Measurements from ENCODE around the gene CSF1R. TPM values are rescaled to one million over a fixed set of nuclear protein-coding genes. Genes with fewer than 3 reads are reported as not detected.

Gene CSF1R
- total RNA-seq, 2 donors from 2014 or later = not detected

DNA sequence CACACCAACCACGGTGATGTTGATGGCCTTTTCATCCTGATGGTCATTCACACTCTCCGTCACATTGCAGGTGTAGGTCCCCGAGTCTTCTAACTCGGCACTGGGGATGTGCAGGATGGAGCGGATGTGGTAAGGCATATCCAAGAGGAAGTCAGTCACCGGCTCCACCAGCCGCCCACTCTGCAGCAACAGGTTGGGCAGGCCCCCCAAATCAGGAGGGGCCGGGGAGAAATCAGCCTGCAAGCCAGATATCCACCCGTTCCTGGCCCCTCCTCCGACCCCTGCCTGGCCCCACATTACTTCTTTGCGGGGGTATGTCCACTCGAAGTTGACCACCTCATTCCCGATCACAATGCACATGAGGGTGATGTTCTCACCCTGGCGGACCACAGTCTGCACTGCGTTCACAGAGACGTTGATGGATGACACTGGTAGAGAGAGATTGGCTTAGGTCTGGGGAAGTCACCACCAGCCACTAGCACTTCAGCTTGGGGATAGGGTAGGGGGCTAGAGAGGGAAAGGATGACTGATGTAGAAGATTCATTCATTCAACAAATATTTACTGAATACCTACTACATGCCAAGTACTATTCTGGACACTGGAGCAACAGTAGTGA lies 47.3 kb upstream of the CSF1R start:
- Mint-ChIP-seq H3K4me3 (no peak overlapping the region), H3K36me3 (ENCODE audit: low read depth) (no peaks in the 10 kb centered on the region), H3K9me3 (no peaks in the 10 kb centered on the region), H3K4me1 (peaks cover 64% of the 10 kb centered on the region), H3K27ac (no peak overlapping the region), H3K27me3 (ENCODE audit: insufficient read depth) (peaks cover 64% of the 10 kb centered on the region)
- Histone ChIP-seq H3K4me1 (ENCODE audit: control insufficient read depth, insufficient read depth, low read length) (peaks cover 23% of the 10 kb centered on the region), H3K9ac (ENCODE audit: extremely low read depth, low read length, poor library complexity, severe bottlenecking) (no peak overlapping the region), H3K36me3 (ENCODE audit: control insufficient read depth, insufficient read depth, low read length) (no peaks in the 10 kb centered on the region), H3K27ac (ENCODE audit: low read depth, low read length) (no peak overlapping the region), H3K27me3 (ENCODE audit: control insufficient read depth, insufficient read depth, low read length, poor library complexity, severe bottlenecking) (peaks cover 30% of the 10 kb centered on the region), H3K9me3 (ENCODE audit: control insufficient read depth, low read length) (no peaks in the 10 kb centered on the region), H3K4me3 (ENCODE audit: low read length) (no peak overlapping the region)
- TF ChIP-seq, protein P1, sequence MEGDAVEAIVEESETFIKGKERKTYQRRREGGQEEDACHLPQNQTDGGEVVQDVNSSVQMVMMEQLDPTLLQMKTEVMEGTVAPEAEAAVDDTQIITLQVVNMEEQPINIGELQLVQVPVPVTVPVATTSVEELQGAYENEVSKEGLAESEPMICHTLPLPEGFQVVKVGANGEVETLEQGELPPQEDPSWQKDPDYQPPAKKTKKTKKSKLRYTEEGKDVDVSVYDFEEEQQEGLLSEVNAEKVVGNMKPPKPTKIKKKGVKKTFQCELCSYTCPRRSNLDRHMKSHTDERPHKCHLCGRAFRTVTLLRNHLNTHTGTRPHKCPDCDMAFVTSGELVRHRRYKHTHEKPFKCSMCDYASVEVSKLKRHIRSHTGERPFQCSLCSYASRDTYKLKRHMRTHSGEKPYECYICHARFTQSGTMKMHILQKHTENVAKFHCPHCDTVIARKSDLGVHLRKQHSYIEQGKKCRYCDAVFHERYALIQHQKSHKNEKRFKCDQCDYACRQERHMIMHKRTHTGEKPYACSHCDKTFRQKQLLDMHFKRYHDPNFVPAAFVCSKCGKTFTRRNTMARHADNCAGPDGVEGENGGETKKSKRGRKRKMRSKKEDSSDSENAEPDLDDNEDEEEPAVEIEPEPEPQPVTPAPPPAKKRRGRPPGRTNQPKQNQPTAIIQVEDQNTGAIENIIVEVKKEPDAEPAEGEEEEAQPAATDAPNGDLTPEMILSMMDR (conservative IDR thresholded peaks at IDR 0.05) = no peak
- 94 to 96% methylated on average over 3 to 16 of the region's 16 CpGs for WGBS, 2 experiments (ENCODE audit: insufficient coverage in 1 of 2, insufficient read length in 1 of 2)
- DNase-seq = no peak

DNA sequence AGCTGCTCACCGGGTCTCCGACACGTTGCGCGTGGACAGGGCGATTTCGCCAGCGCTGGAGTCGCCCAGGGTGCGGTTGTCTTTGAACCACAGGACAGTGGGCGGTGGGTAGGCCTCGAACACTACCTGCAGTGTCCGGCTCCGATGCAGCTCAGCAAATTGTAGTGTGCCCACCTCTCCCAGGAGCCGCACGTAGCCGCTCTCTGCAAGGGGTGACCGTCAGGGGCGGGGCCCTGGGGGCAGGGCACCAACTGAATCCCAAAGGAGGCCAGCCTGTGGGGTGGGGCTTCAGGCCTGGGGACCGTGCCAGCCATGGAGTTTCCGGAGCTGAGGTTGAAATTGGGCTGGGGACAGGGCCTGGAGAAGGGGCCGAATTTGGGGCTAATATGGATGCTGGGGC lies 46.4 kb upstream of the CSF1R start:
- TF ChIP-seq, protein P1 (conservative IDR thresholded peaks at IDR 0.05) = no peak
- Histone ChIP-seq H3K9ac (ENCODE audit: extremely low read depth, low read length, poor library complexity, severe bottlenecking) (no peak overlapping the region), H3K27me3 (ENCODE audit: control insufficient read depth, insufficient read depth, low read length, poor library complexity, severe bottlenecking) (peaks cover 30% of the 10 kb centered on the region), H3K4me1 (ENCODE audit: control insufficient read depth, insufficient read depth, low read length) (peaks cover 15% of the 10 kb centered on the region), H3K4me3 (ENCODE audit: low read length) (no peak overlapping the region), H3K9me3 (ENCODE audit: control insufficient read depth, low read length) (no peaks in the 10 kb centered on the region), H3K36me3 (ENCODE audit: control insufficient read depth, insufficient read depth, low read length) (no peaks in the 10 kb centered on the region), H3K27ac (ENCODE audit: low read depth, low read length) (no peak overlapping the region)
- 94 to 96% methylated on average over 19 to 22 of the region's 22 CpGs for WGBS, 2 experiments (ENCODE audit: insufficient coverage in 1 of 2, insufficient read length in 1 of 2)
- Mint-ChIP-seq H3K36me3 (ENCODE audit: low read depth) (no peaks in the 10 kb centered on the region), H3K9me3 (no peaks in the 10 kb centered on the region), H3K27me3 (ENCODE audit: insufficient read depth) (peaks cover 72% of the 10 kb centered on the region), H3K4me1 (peaks cover 55% of the 10 kb centered on the region), H3K27ac (no peak overlapping the region), H3K4me3 (no peak overlapping the region)
- DNase-seq = no peak

DNA sequence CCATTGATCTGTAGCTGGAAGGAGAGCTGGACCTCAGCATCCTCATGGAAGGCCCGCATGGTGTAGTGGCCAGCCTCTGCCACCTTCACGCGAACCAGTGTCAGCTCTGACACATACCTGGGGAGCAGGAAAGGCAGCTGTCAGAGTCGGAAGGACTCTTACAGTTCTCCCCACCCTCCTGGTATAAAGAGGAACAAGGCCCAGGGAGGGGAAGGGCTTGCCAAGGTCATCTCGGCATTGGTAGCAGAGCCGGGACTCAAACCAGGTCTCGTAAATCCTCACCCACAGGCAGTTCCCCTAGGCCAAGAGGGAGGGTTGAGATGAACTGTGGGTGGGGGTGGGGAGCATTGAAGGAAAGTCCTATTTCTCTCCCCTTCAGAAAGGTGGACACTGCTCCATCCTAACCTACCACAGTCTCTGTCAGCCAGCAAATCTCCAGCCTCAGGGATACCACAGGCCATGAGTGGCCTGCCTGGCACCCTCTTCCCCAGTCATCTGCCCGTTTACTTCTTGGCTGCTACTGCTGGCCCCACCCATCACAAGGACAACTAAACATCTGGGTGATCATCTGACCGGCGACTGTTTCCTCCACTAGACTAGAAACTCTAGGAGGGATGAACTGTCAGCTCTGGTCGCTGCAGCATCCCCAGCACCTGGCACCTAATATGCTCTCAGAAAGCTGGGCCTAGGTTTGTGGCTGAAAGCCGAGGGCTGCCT lies 45.8 kb upstream of the CSF1R start:
- no peaks in the 10 kb centered on the region for H3K36me3 Mint-ChIP-seq (ENCODE audit: low read depth)
- WGBS, 2 experiments (ENCODE audit: insufficient coverage in 1 of 2, insufficient read length in 1 of 2) = 89 to 100% methylated on average over 5 to 12 of the region's 12 CpGs
- peaks cover 72% of the 10 kb centered on the region for H3K27me3 Mint-ChIP-seq (ENCODE audit: insufficient read depth)
- no peak for DNase-seq
- Histone ChIP-seq H3K9ac (ENCODE audit: extremely low read depth, low read length, poor library complexity, severe bottlenecking) (no peak overlapping the region), H3K36me3 (ENCODE audit: control insufficient read depth, insufficient read depth, low read length) (no peaks in the 10 kb centered on the region), H3K4me1 (ENCODE audit: control insufficient read depth, insufficient read depth, low read length) (peaks cover 10% of the 10 kb centered on the region), H3K4me3 (ENCODE audit: low read length) (no peak overlapping the region), H3K9me3 (ENCODE audit: control insufficient read depth, low read length) (no peaks in the 10 kb centered on the region), H3K27ac (ENCODE audit: low read depth, low read length) (no peak overlapping the region), H3K27me3 (ENCODE audit: control insufficient read depth, insufficient read depth, low read length, poor library complexity, severe bottlenecking) (peaks cover 30% of the 10 kb centered on the region)
- H3K4me3 Mint-ChIP-seq = no peak overlapping the region
- TF ChIP-seq, protein P1 (conservative IDR thresholded peaks at IDR 0.05) = no peak
- no peak overlapping the region for H3K27ac Mint-ChIP-seq
- H3K4me1 Mint-ChIP-seq = peaks cover 49% of the 10 kb centered on the region
- H3K9me3 Mint-ChIP-seq = no peaks in the 10 kb centered on the region

All from endodermal cell (in vitro differentiated cells).